Measurements from ENCODE around the gene MAGT1.
"Not testable (repeated sequence)": the region's sequence is repeated elsewhere in the genome, so short reads cannot be mapped to it uniquely, and the experiment has no call there.

MAGT1 gene

GRCh38 chrX:77894921-77895886, at the start of gene MAGT1:
Gene MAGT1 (minus strand): TSS chrX:77895435. CDS start chrX:77895410, 25 bp downstream.
- peak; percentile 98 for DNase-seq (ENCODE audit: low read depth, low spot score)
- H3K4me3 ChIP-seq (ENCODE audit: low read depth, low read length): peak within 1 kb of the TSS; percentile 66
- TF ChIP-seq CTCF (IDR thresholded peaks at IDR 0.05; ENCODE audit: low read depth, low read length): no peak
- in situ Hi-C loops (cut with HindIII; ENCODE audit: low sequenced_read_pairs): no loop called here

DNA sequence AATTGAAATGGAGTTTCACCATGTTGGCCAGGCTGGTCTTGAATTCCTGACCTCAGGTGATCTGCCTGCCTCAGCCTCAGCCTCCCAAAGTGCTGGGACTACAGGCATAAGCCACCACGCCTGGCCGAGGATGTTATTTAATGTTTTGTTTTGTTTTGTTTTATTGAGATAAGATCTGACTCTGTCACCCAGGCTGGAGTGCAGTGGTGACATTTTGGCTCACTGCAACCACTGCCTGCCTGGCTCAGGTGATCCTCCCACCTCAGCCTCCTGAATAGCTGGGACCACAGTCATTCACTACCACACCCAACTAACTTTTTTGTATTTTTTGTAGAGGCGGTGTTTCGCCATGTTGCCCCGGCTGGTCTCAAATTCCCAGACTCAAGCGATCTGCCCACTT, 49.8 kb upstream of the MAGT1 start:
- not testable (repeated sequence) for DNase-seq (ENCODE audit: low read depth, low spot score)

GRCh38 chrX:77938083-77938680, 42.9 kb upstream of the MAGT1 start:
- TF ChIP-seq CTCF (IDR thresholded peaks at IDR 0.05; ENCODE audit: low read depth, low read length): no peak
- H3K4me3 ChIP-seq (ENCODE audit: low read depth, low read length): no peak overlapping the region
- DNase-seq (ENCODE audit: low read depth, low spot score): no peak
- in situ Hi-C loops (cut with HindIII; ENCODE audit: low sequenced_read_pairs): no loop called here

More for the DNA sequence above, 49.8 kb upstream of the MAGT1 start:
- in situ Hi-C loops (cut with HindIII; ENCODE audit: low sequenced_read_pairs); H3K4me3 ChIP-seq (ENCODE audit: low read depth, low read length): not testable (repeated sequence)

GRCh38 chrX:77937291-77937690, 42.1 kb upstream of the MAGT1 start:
- H3K4me3 ChIP-seq (ENCODE audit: low read depth, low read length): no peak overlapping the region
- TF ChIP-seq CTCF (IDR thresholded peaks at IDR 0.05; ENCODE audit: low read depth, low read length): no peak
- peak; percentile 50 for DNase-seq (ENCODE audit: low read depth, low spot score)
- in situ Hi-C loops (cut with HindIII; ENCODE audit: low sequenced_read_pairs): no loop called here

DNA sequence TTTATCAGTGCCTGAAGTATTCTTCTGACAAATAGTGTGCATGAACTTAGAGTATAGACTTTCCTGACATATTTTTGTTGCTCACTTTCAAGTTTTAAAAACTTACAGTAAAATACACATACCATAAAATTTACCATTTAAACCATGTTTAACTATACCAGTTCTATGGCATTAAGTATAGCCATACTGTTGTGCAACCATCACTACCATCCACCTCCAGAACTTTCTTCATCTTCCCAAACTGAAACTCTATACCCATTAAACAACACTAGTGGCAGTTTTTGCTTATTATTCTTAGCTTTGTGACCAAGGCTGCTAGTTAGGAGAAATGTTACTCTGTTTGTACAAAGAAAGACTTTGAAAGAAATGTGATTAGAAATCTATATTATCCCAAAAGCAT, 41.1 kb upstream of the MAGT1 start:
- DNase-seq (ENCODE audit: low read depth, low spot score): no peak
- no peak overlapping the region for H3K4me3 ChIP-seq (ENCODE audit: low read depth, low read length)
- no peak for TF ChIP-seq CTCF (IDR thresholded peaks at IDR 0.05; ENCODE audit: low read depth, low read length)
- in situ Hi-C loops (cut with HindIII; ENCODE audit: low sequenced_read_pairs): no loop called here

GRCh38 chrX:77935886-77936285, 40.7 kb upstream of the MAGT1 start:
- TF ChIP-seq CTCF (IDR thresholded peaks at IDR 0.05; ENCODE audit: low read depth, low read length): no peak
- DNase-seq (ENCODE audit: low read depth, low spot score): no peak
- H3K4me3 ChIP-seq (ENCODE audit: low read depth, low read length): no peak overlapping the region
- in situ Hi-C loops (cut with HindIII; ENCODE audit: low sequenced_read_pairs): no loop called here

- no peak overlapping the region for H3K4me3 ChIP-seq (ENCODE audit: low read depth, low read length)
- no peak for DNase-seq (ENCODE audit: low read depth, low spot score)
- in situ Hi-C loops (cut with HindIII; ENCODE audit: low sequenced_read_pairs): no loop called here
- no peak for TF ChIP-seq CTCF (IDR thresholded peaks at IDR 0.05; ENCODE audit: low read depth, low read length)
Observed at GRCh38 chrX:77930581-77930980, 35.3 kb upstream of the MAGT1 start.

All from astrocyte of the spinal cord (primary cell).